CD4-positive, CD25-positive, alpha-beta regulatory T cell (primary cell): Measurements from ENCODE around the gene NUDT17. TPM values are rescaled to one million over a fixed set of nuclear protein-coding genes. Genes with fewer than 3 reads are reported as not detected.
"Not testable (repeated sequence)": the region's sequence is repeated elsewhere in the genome, so short reads cannot be mapped to it uniquely, and the experiment has no call there.

Experiments used
- ATAC-seq, 2 donors: fragments of 150-1000 bp; cut with Tn5 transposase; one replicate each; pipeline ENCODE4 v1.10.0; 2021; ENCODE audit warnings: low read depth in 2 of 2, moderate number of reproducible peaks in 2 of 2, moderate library complexity in 1 of 2
- DNase-seq, 3 donors: peaks; one replicate each; pipeline versions ENCODE4 v3.0.0 to v3.0.0-alpha.2; 2012 to 2022; ENCODE audit warnings: mixed read lengths in 1 of 3
- H3K27ac ChIP-seq: one replicate; pipeline ENCODE4 v1.7.0; 2013; ENCODE audit warnings: mild to moderate bottlenecking, low read length; ENCODE audit not compliant: insufficient read depth, poor library complexity, severe bottlenecking
- H3K27me3 ChIP-seq: one replicate; pipeline ENCODE4 v1.7.0; 2013; ENCODE audit warnings: low read length; ENCODE audit not compliant: control insufficient read depth, insufficient read depth
- H3K36me3 ChIP-seq: one replicate; pipeline ENCODE4 v1.7.0; 2013; ENCODE audit warnings: mild to moderate bottlenecking, low read length, moderate library complexity; ENCODE audit not compliant: control insufficient read depth, insufficient read depth
- H3K4me1 ChIP-seq: 2 replicates; pipeline ENCODE4 v1.7.0; 2013; ENCODE audit warnings: mild to moderate bottlenecking, low read length; ENCODE audit not compliant: insufficient read depth, control insufficient read depth, poor library complexity, severe bottlenecking
- H3K4me3 ChIP-seq: one replicate; pipeline ENCODE4 v1.7.0; 2013; ENCODE audit warnings: low read depth, mild to moderate bottlenecking, low read length, moderate library complexity
- H3K9me3 ChIP-seq, 2 experiments: 1 replicate in 1 of 2; 2 replicates in 1 of 2; pipeline ENCODE4 v1.7.0; 2013; ENCODE audit warnings: low read length in 2 of 2, mild to moderate bottlenecking in 1 of 2, moderate library complexity in 1 of 2; ENCODE audit not compliant: control insufficient read depth in 2 of 2
- H3K27ac Mint-ChIP-seq, 3 donors: one replicate each; pipeline ENCODE4 v1.8.0; 2020 to 2022; ENCODE audit warnings: mild to moderate bottlenecking in 3 of 3, mixed read lengths in 3 of 3, moderate library complexity in 2 of 3
- H3K27me3 Mint-ChIP-seq: one replicate; pipeline ENCODE4 v1.8.0; 2022; ENCODE audit warnings: mild to moderate bottlenecking, mixed read lengths
- H3K36me3 Mint-ChIP-seq: one replicate; pipeline ENCODE4 v1.8.0; 2020; ENCODE audit warnings: mixed read lengths
- H3K4me1 Mint-ChIP-seq, 4 donors: one replicate each; pipeline ENCODE4 v1.8.0; 2020 to 2022; ENCODE audit warnings: mixed read lengths in 4 of 4, mild to moderate bottlenecking in 1 of 4
- H3K4me3 Mint-ChIP-seq, 4 donors: one replicate each; pipeline ENCODE4 v1.8.0; 2020 to 2022; ENCODE audit warnings: mild to moderate bottlenecking in 4 of 4, mixed read lengths in 4 of 4, moderate library complexity in 3 of 4
- H3K9me3 Mint-ChIP-seq, 7 donors: one replicate each; pipeline ENCODE4 v1.8.0; 2020 to 2022; ENCODE audit warnings: mixed read lengths in 7 of 7, mild to moderate bottlenecking in 3 of 7, moderate library complexity in 2 of 7
- polyA plus RNA-seq, 4 donors: library from polyadenylated mRNA; unstranded; fragments of 300-500 nt; fragmentation: Illumina TruSeq; gene quantifications; one replicate each; pipeline ENCODE4 v1.2.3, GENCODE V29; 2021
- total RNA-seq: library from RNA; stranded (reverse); gene quantifications from one replicate; pipeline ENCODE4 v1.2.3, GENCODE V29; 2022

The NUDT17 gene
- total and polyA plus RNA-seq, 5 donors from 2014 or later, result 1.6 to 4.8 (median 3.1) TPM

GRCh38 chr1:145812977-145813810, 32.2 kb upstream of the NUDT17 start:
- H3K36me3 ChIP-seq, H3K4me3 Mint-ChIP-seq, H3K27ac ChIP-seq, ATAC-seq, H3K9me3 ChIP-seq, H3K27me3 Mint-ChIP-seq, H3K4me3 ChIP-seq, H3K36me3 Mint-ChIP-seq, H3K9me3 Mint-ChIP-seq, H3K27me3 ChIP-seq, H3K27ac Mint-ChIP-seq, DNase-seq, H3K4me1 ChIP-seq: not testable (repeated sequence)
- peaks cover 5 to 13% (median 8%) of the 10 kb centered on the region in 4 donors for H3K4me1 Mint-ChIP-seq

GRCh38 chr1:145818095-145818494, 27.3 kb upstream of the NUDT17 start:
- H3K27me3 ChIP-seq, H3K27ac Mint-ChIP-seq, H3K4me3 ChIP-seq, H3K4me3 Mint-ChIP-seq, H3K9me3 Mint-ChIP-seq, H3K9me3 ChIP-seq, H3K36me3 Mint-ChIP-seq, H3K36me3 ChIP-seq, H3K27me3 Mint-ChIP-seq, H3K4me1 ChIP-seq, H3K27ac ChIP-seq: not testable (repeated sequence)
- H3K4me1 Mint-ChIP-seq, result peaks cover 0 to 13% (median 5%) of the 10 kb centered on the region in 4 donors
- ATAC-seq, result peak in 1 of 2 donors; percentile 29
- peak in 1 of 3 donors; percentile 6 for DNase-seq

GRCh38 chr1:145822779-145823331, 22.6 kb upstream of the NUDT17 start:
- DNase-seq, ATAC-seq, H3K27me3 ChIP-seq, H3K27me3 Mint-ChIP-seq, H3K9me3 Mint-ChIP-seq, H3K9me3 ChIP-seq, H3K27ac ChIP-seq: not testable (repeated sequence)
- Mint-ChIP-seq H3K4me3 (peak overlapping the region in 3 of 4 donors; percentile 46 to 97 (median 59)), H3K27ac (peak overlapping the region in 1 of 3 donors; percentile 99), H3K36me3 (peaks cover 14% of the 10 kb centered on the region), H3K4me1 (peaks cover 10 to 43% (median 25%) of the 10 kb centered on the region in 4 donors)
- H3K4me1 ChIP-seq, result peaks cover 17% of the 10 kb centered on the region
- peaks cover 11% of the 10 kb centered on the region for H3K36me3 ChIP-seq
- peak overlapping the region; percentile 13 for H3K4me3 ChIP-seq

- Mint-ChIP-seq H3K4me3 (peak within 1 kb of the TSS; percentile 96 to 100 (median 98)), H3K36me3 (peaks cover 24% of the 10 kb centered on the region), H3K9me3 (no peaks in the 10 kb centered on the region), H3K27ac (peak within 1 kb of the TSS; percentile 97 to 99 (median 99)), H3K4me1 (peaks cover 10 to 50% (median 32%) of the 10 kb centered on the region in 4 donors), H3K27me3 (no peaks in the 10 kb centered on the region)
- Histone ChIP-seq H3K36me3 (peaks cover 21% of the 10 kb centered on the region), H3K9me3 (no peaks in the 10 kb centered on the region), H3K27ac (peak within 1 kb of the TSS; percentile 76), H3K4me1 (peaks cover 17% of the 10 kb centered on the region), H3K4me3 (peak within 1 kb of the TSS; percentile 97), H3K27me3 (no peaks in the 10 kb centered on the region)
- peak; percentile 93 to 95 for ATAC-seq
- peak; percentile 80 to 95 (median 85) for DNase-seq
Measured at GRCh38 chr1:145823565-145824498, 21.6 kb upstream of the NUDT17 start, which contains the start of the genes POLR3C and RNF115. Gene POLR3C, plus strand, starts transcription at chr1:145824200. Its CDS starts 1,577 bp downstream, at chr1:145825777. Gene RNF115, minus strand, starts transcription at chr1:145824095. Its CDS starts 222 bp downstream, at chr1:145823873.

- H3K27ac ChIP-seq, result peak overlapping the region; percentile 76
- H3K9me3 ChIP-seq, result no peaks in the 10 kb centered on the region
- ATAC-seq, result no peak
- no peak for DNase-seq
- Mint-ChIP-seq H3K27ac (peak overlapping the region; percentile 97 to 99 (median 99)), H3K27me3 (no peaks in the 10 kb centered on the region), H3K4me3 (peak overlapping the region; percentile 96 to 100 (median 98)), H3K9me3 (no peaks in the 10 kb centered on the region), H3K4me1 (peaks cover 15 to 47% (median 35%) of the 10 kb centered on the region in 4 donors), H3K36me3 (peaks cover 28% of the 10 kb centered on the region)
- no peaks in the 10 kb centered on the region for H3K27me3 ChIP-seq
- H3K4me3 ChIP-seq, result peak overlapping the region; percentile 97
- peaks cover 28% of the 10 kb centered on the region for H3K36me3 ChIP-seq
- H3K4me1 ChIP-seq, result peaks cover 17% of the 10 kb centered on the region
Measured at GRCh38 chr1:145824499-145824842, 21.0 kb upstream of the NUDT17 start.

GRCh38 chr1:145826030-145826429, 19.4 kb upstream of the NUDT17 start:
- Mint-ChIP-seq H3K4me1 (peaks cover 16 to 43% (median 36%) of the 10 kb centered on the region in 4 donors), H3K4me3 (peak overlapping the region; percentile 76 to 100 (median 98)), H3K36me3 (peaks cover 32% of the 10 kb centered on the region), H3K27me3 (no peaks in the 10 kb centered on the region), H3K9me3 (no peaks in the 10 kb centered on the region), H3K27ac (peak overlapping the region; percentile 7 to 99 (median 86))
- H3K27me3 ChIP-seq, result no peaks in the 10 kb centered on the region
- peaks cover 42% of the 10 kb centered on the region for H3K36me3 ChIP-seq
- H3K9me3 ChIP-seq, result no peaks in the 10 kb centered on the region
- peaks cover 17% of the 10 kb centered on the region for H3K4me1 ChIP-seq
- DNase-seq, result no peak
- no peak overlapping the region for H3K27ac ChIP-seq
- H3K4me3 ChIP-seq, result no peak overlapping the region
- ATAC-seq, result no peak

GRCh38 chr1:145827966-145828365, 17.5 kb upstream of the NUDT17 start:
- Histone ChIP-seq H3K4me1 (peaks cover 17% of the 10 kb centered on the region), H3K4me3 (no peak overlapping the region), H3K9me3 (no peaks in the 10 kb centered on the region), H3K27me3 (no peaks in the 10 kb centered on the region), H3K36me3 (peaks cover 59% of the 10 kb centered on the region), H3K27ac (no peak overlapping the region)
- DNase-seq, result no peak
- ATAC-seq, result no peak
- H3K36me3 Mint-ChIP-seq, result peaks cover 41% of the 10 kb centered on the region
- peak overlapping the region in 2 of 4 donors; percentile 28 to 56 for H3K4me3 Mint-ChIP-seq
- H3K9me3 Mint-ChIP-seq, result no peaks in the 10 kb centered on the region
- H3K4me1 Mint-ChIP-seq, result peaks cover 16 to 42% (median 33%) of the 10 kb centered on the region in 4 donors
- H3K27ac Mint-ChIP-seq, result peak overlapping the region; percentile 45 to 77 (median 59)
- no peaks in the 10 kb centered on the region for H3K27me3 Mint-ChIP-seq
